PC-3 (cell line): ENCODE measurements around the gene LCNL1. TPM values are rescaled to one million over a fixed set of nuclear protein-coding genes. Genes with fewer than 3 reads are reported as not detected.

ENCODE experiments used
- ATAC-seq: fragments of 200-7000 bp; cut with Tn5 transposase; 2 replicates; pipeline ENCODE4 v1.9.1; 2020; ENCODE audit warnings: mild to moderate bottlenecking, moderate library complexity
- BruUV-seq: library from RNA; stranded (reverse); fragments of 400-500 nt; replicated peaks from 2 replicates; lab custom pipeline; 2021; lab: Mats Ljungman, UMichigan
- CTCF ChIA-PET: fragments of 300-600 bp; sonication (Branson Sonifier 250); formaldehyde crosslinking; loops from one replicate; lab custom pipeline; 2022; ENCODE audit warnings: antibody characterized with exemption; lab: Charles Lee
- POLR2A ChIA-PET: fragments of 300-600 bp; sonication (Branson Sonifier 250); formaldehyde crosslinking; loops from one replicate; lab custom pipeline; 2022; ENCODE audit warnings: antibody characterized with exemption; ENCODE audit not compliant: unreplicated experiment; lab: Charles Lee
- DNase-seq: peaks from one replicate; pipeline ENCODE4 v3.0.0-alpha.2; 2015
- H2AFZ ChIP-seq: fragments of 300-600 bp; sonication (generic); 2 replicates; pipeline ENCODE4 v1.6.0; 2016; ENCODE audit warnings: antibody characterized with exemption, low read length
- H3F3A ChIP-seq: fragments of 300-600 bp; sonication (generic); one replicate; pipeline ENCODE4 v1.6.0; 2017; ENCODE audit warnings: antibody characterized with exemption, low read length, control low read depth, mild to moderate bottlenecking; ENCODE audit not compliant: unreplicated experiment
- H3K27ac ChIP-seq: fragments of 300-600 bp; sonication (generic); 2 replicates; pipeline ENCODE4 v1.5.1; 2016; ENCODE audit warnings: mild to moderate bottlenecking, low read length
- H3K27me3 ChIP-seq: fragments of 300-600 bp; sonication (generic); 2 replicates; pipeline ENCODE4 v1.6.1; 2016; ENCODE audit warnings: low read length, mixed read lengths
- H3K36me3 ChIP-seq: fragments of 300-600 bp; sonication (generic); 2 replicates; pipeline ENCODE4 v1.6.1; 2016; ENCODE audit warnings: low read depth, mixed run types, low read length, mixed read lengths
- H3K4me1 ChIP-seq: fragments of 300-600 bp; sonication (generic); 2 replicates; pipeline ENCODE4 v1.5.1; 2016; ENCODE audit warnings: low read length; ENCODE audit not compliant: insufficient read depth
- H3K4me2 ChIP-seq: fragments of 300-600 bp; sonication (generic); 2 replicates; pipeline ENCODE4 v1.6.0; 2016; ENCODE audit warnings: low read length
- H3K4me3 ChIP-seq: fragments of 300-600 bp; sonication (generic); 2 replicates; pipeline ENCODE4 v1.5.1; 2016; ENCODE audit warnings: mild to moderate bottlenecking, low read length, mixed read lengths
- H3K79me2 ChIP-seq: fragments of 300-600 bp; sonication (generic); 2 replicates; pipeline ENCODE4 v1.6.1; 2017; ENCODE audit warnings: low read length, mixed read lengths
- H3K9ac ChIP-seq: fragments of 300-600 bp; sonication (generic); 2 replicates; pipeline ENCODE4 v1.6.0; 2016; ENCODE audit warnings: mild to moderate bottlenecking, low read length
- H3K9me2 ChIP-seq: fragments of 300-600 bp; sonication (generic); replicated peaks from 2 replicates; pipeline ENCODE4 v1.6.1; 2016; ENCODE audit warnings: mixed run types, low read length, mixed read lengths
- H3K9me3 ChIP-seq: fragments of 300-600 bp; sonication (generic); 2 replicates; pipeline ENCODE4 v1.6.1; 2016; ENCODE audit warnings: low read length, mixed read lengths
- H4K20me1 ChIP-seq: fragments of 300-600 bp; sonication (generic); 2 replicates; pipeline ENCODE4 v1.6.1; 2016; ENCODE audit warnings: low read length, mixed read lengths
- EZH2 ChIP-seq: fragments of 300-600 bp; sonication (generic); IDR thresholded peaks from one replicate; pipeline ENCODE4 v1.6.1; 2017; ENCODE audit warnings: antibody characterized with exemption, mild to moderate bottlenecking, low read length; ENCODE audit not compliant: unreplicated experiment
- EZH2phosphoT487 ChIP-seq: fragments of 300-600 bp; sonication (generic); IDR thresholded peaks from 2 replicates; pipeline ENCODE4 v1.6.1; 2018; ENCODE audit warnings: mild to moderate bottlenecking, antibody characterized with exemption, low read length, borderline replicate concordance
- intact Hi-C: fragments of 100-400 bp; cut with micrococcal nuclease; formaldehyde crosslinking; loops from 2 replicates; pipeline ENCODE4 v1.9.0; 2023
- total RNA-seq: library from RNA; depleted of rRNA; stranded (reverse); fragments of >200 nt; gene quantifications from 2 replicates; pipeline ENCODE4 v1.2.3, GENCODE V29; 2014
- TF ChIP-seq, protein P1 (sequence below): fragments of 300-600 bp; sonication (generic); conservative IDR thresholded peaks from 2 replicates; pipeline ENCODE4 v1.5.1; 2017; ENCODE audit warnings: antibody characterized with exemption, low read depth, mild to moderate bottlenecking, low read length

The LCNL1 gene
- total RNA-seq, 1 experiment from 2014 or later, result not detected

DNA sequence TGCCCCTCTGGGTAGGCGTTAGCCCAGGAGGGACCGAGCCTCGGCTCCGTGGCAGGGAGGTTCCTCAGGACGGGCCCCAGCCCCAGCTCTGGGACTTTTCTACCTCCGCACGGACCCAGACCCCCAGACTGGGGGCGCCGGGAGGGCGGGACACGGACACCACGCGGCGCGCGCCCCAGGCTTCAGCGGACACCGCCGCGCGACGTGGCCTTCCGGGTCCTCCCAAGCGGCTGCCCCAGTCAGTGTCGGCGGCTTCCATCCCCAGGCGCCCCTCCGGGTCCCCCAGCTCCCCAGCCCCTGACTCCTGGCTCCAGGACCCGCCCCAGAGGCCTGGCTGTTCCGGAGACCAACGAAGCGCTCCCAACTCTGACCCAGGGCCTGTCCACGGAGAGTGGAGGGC lies 3.1 kb downstream of the LCNL1 start:
- TF ChIP-seq, protein P1, sequence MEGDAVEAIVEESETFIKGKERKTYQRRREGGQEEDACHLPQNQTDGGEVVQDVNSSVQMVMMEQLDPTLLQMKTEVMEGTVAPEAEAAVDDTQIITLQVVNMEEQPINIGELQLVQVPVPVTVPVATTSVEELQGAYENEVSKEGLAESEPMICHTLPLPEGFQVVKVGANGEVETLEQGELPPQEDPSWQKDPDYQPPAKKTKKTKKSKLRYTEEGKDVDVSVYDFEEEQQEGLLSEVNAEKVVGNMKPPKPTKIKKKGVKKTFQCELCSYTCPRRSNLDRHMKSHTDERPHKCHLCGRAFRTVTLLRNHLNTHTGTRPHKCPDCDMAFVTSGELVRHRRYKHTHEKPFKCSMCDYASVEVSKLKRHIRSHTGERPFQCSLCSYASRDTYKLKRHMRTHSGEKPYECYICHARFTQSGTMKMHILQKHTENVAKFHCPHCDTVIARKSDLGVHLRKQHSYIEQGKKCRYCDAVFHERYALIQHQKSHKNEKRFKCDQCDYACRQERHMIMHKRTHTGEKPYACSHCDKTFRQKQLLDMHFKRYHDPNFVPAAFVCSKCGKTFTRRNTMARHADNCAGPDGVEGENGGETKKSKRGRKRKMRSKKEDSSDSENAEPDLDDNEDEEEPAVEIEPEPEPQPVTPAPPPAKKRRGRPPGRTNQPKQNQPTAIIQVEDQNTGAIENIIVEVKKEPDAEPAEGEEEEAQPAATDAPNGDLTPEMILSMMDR, result no peak
- TF ChIP-seq EZH2phosphoT487 (no peak), EZH2 (no peak)
- Histone ChIP-seq H3K27me3 (no peaks in the 10 kb centered on the region), H3K4me1 (no peaks in the 10 kb centered on the region), H2AFZ (no peak overlapping the region), H3K4me2 (no peak overlapping the region), H3K36me3 (no peaks in the 10 kb centered on the region), H3K79me2 (no peaks in the 10 kb centered on the region), H4K20me1 (no peaks in the 10 kb centered on the region), H3F3A (no peaks in the 10 kb centered on the region), H3K27ac (no peak overlapping the region), H3K9ac (no peak overlapping the region), H3K9me3 (no peaks in the 10 kb centered on the region), H3K4me3 (no peak overlapping the region), H3K9me2 (no peaks in the 10 kb centered on the region)
- intact Hi-C loops, result no loop called here
- ChIA-PET CTCF (no interaction called here), POLR2A (no interaction called here)
- BruUV-seq, result no TSS peak
- ATAC-seq, result no peak
- no peak for DNase-seq

DNA sequence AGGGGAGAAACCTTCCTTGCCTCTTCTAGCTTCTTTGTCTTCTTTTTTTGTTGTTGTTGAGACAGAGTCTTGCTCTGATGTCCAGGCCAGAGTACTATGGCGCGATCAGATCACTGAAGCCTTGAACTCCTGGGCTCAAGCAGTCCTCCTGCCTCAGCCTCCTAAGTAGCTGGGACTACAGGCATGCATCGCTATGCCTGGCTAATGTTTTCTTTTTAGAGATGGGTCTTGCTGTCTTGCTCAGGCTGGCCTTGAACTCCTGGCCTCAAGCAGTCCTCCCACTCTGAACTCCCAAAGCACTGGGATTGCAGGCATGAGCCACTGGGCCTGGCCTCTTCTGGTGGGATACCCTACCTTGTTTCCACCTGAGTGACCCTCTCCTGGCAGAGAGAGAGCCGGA lies 6.1 kb downstream of the LCNL1 start:
- CTCF ChIA-PET, result no interaction called here
- H3K27ac ChIP-seq, result no peak overlapping the region
- POLR2A ChIA-PET, result no interaction called here

More for the DNA sequence above, 6.1 kb downstream of the LCNL1 start:
- no peak overlapping the region for H3K4me3 ChIP-seq
- no peaks in the 10 kb centered on the region for H3K27me3 ChIP-seq
- peaks cover 9% of the 10 kb centered on the region; the same call in 1 of the 2 replicates for H3K4me1 ChIP-seq
- ATAC-seq, result no peak
- no peaks in the 10 kb centered on the region for H3F3A ChIP-seq
- H3K36me3 ChIP-seq, result no peaks in the 10 kb centered on the region; the same call in 1 of the 2 replicates
- intact Hi-C loops, result no loop called here
- DNase-seq, result no peak
- no peaks in the 10 kb centered on the region for H3K9me3 ChIP-seq
- H4K20me1 ChIP-seq, result no peaks in the 10 kb centered on the region
- H2AFZ ChIP-seq, result no peak overlapping the region
- H3K9me2 ChIP-seq, result no peaks in the 10 kb centered on the region
- no peak overlapping the region for H3K9ac ChIP-seq
- TF ChIP-seq EZH2phosphoT487 (no peak), EZH2 (no peak)
- TF ChIP-seq, protein P1, result no peak
- no TSS peak for BruUV-seq
- no peak overlapping the region for H3K4me2 ChIP-seq
- H3K79me2 ChIP-seq, result peaks cover 15% of the 10 kb centered on the region
